ENCODE measurements around the gene DNAJB12.

GRCh38 chr10:72375585-72375984 lies 20.9 kb upstream of the DNAJB12 start:
- TF ChIP-seq POLR2AphosphoS5 (IDR thresholded peaks at IDR 0.05; ENCODE audit: borderline replicate concordance, low read depth, low read length) (no peak), EZH2 (IDR thresholded peaks at IDR 0.05) (no peak), FOXP2 (optimal IDR thresholded peaks at IDR 0.05; ENCODE audit: control extremely low read depth, extremely low read length, insufficient read depth) (no peak)
